Measurements from ENCODE around the gene PRSS57.

DNA sequence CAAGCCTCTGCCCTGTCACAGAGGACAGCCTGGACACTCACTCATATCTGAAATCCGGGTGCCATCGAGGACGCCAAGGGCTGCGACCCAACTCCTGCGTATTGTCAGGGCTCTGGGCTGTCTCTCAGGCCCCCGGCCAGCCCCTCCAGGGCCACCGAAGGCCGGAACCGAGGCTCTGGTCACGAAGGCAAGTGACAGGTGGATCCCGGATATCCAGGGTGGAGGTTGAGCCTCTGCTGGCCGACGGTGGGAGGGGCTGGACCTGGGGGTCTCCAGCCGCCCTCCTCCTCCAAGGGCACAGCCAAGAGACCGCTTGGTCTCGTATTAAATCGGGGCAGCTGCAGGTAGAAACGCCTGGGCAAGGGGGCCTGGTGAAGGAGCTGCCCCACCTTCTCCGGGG lies 37.6 kb downstream of the PRSS57 start:
- TF ChIP-seq, protein P1, sequence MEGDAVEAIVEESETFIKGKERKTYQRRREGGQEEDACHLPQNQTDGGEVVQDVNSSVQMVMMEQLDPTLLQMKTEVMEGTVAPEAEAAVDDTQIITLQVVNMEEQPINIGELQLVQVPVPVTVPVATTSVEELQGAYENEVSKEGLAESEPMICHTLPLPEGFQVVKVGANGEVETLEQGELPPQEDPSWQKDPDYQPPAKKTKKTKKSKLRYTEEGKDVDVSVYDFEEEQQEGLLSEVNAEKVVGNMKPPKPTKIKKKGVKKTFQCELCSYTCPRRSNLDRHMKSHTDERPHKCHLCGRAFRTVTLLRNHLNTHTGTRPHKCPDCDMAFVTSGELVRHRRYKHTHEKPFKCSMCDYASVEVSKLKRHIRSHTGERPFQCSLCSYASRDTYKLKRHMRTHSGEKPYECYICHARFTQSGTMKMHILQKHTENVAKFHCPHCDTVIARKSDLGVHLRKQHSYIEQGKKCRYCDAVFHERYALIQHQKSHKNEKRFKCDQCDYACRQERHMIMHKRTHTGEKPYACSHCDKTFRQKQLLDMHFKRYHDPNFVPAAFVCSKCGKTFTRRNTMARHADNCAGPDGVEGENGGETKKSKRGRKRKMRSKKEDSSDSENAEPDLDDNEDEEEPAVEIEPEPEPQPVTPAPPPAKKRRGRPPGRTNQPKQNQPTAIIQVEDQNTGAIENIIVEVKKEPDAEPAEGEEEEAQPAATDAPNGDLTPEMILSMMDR (IDR thresholded peaks at IDR 0.05) = no peak
- no peak for TF ChIP-seq POLR2A (IDR thresholded peaks at IDR 0.05)
